GM12864 (cell line): Measurements from ENCODE around the gene KLF13.

Source experiments
- DNase-seq: peaks from one replicate; pipeline ENCODE4 v3.0.0-alpha.2; 2011; ENCODE audit warnings: low read depth
- H3K4me3 ChIP-seq: 2 replicates; pipeline ENCODE4 v1.5.1; 2011; ENCODE audit warnings: mild to moderate bottlenecking, low read depth, low read length, control low read depth
- CTCF ChIP-seq: IDR thresholded peaks from 2 replicates; pipeline ENCODE4 v1.5.1; 2011; ENCODE audit warnings: low read depth, mild to moderate bottlenecking, moderate library complexity, low read length, control low read depth, inconsistent platforms; ENCODE audit errors: missing control alignments

KLF13 gene

GRCh38 chr15:31361764-31362515, 35.3 kb downstream of the KLF13 start:
- no peak for DNase-seq
- H3K4me3 ChIP-seq: no peak overlapping the region; the same call in 1 of the 2 replicates
- TF ChIP-seq CTCF: no peak

- TF ChIP-seq CTCF: no peak
- H3K4me3 ChIP-seq: no peak overlapping the region
- no peak for DNase-seq
Observed at GRCh38 chr15:31362886-31363285, 36.3 kb downstream of the KLF13 start.

- H3K4me3 ChIP-seq: no peak overlapping the region; the same call in 1 of the 2 replicates
- DNase-seq: no peak
- no peak for TF ChIP-seq CTCF
Observed at GRCh38 chr15:31364301-31365031, 37.8 kb downstream of the KLF13 start.

DNA sequence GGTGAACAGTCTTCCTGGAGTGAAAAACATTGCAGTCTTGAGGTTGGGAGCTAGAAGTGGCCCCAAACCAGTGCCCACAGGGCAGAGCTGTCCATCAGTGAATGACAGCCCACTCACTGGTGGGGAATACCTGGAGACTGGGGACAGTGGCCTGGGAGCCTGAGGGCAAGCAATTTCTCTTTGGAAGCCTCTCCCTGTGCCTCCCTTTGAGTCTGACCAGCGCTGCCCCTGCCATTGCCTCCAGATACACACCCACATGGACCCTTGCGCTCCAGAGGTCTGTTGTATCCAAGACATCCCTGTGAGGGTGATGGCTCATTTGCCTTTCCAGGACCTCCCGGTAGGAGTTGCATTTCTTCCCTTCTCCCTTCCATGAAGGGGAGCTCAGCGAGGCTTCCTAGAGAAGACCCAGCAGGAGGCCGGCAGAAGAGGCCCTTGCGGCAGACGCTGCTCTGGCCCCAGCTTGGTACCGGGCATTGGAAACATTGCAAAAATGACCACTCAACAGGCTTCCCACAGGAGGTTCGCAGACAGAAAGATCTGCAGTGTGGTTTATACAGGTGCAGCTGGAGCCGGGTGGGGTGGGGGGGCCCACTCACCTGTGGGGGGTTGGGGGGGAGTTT, 38.5 kb downstream of the KLF13 start:
- no peak for DNase-seq
- no peak for TF ChIP-seq CTCF
- H3K4me3 ChIP-seq: peak overlapping the region; percentile 17

DNA sequence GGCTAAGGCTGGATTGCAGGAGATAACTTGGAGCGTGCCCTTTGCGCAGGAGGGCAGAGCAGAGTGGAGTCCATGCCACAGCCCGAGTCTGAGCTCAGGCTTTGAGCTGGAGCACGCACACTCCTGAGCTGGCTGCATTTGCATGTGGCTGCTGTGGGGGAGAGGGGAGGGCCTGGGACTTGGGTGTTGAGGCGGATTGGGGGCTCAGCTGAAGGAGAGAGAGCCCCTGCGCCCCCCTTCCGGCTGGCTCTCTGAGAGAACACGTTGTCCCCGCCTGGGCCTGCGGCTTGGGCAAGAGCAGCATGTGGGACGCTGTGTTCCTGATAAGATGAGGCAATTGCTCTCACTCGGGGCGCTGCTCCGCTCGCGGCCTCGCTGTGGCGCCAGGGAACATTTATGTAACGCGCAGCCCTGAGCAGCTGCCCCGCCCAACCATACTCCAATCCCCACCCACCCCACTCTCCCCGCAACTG, 39.1 kb downstream of the KLF13 start:
- DNase-seq: peak; percentile 53
- H3K4me3 ChIP-seq: no peak overlapping the region
- TF ChIP-seq CTCF: peak; percentile 42

- DNase-seq: no peak
- no peak overlapping the region for H3K4me3 ChIP-seq
- no peak for TF ChIP-seq CTCF
Observed at GRCh38 chr15:31366169-31366734, 39.6 kb downstream of the KLF13 start.
